ENCODE data around the gene GSTA1. TPM values are rescaled to one million over a fixed set of nuclear protein-coding genes. Genes with fewer than 3 reads are reported as not detected.
"Not testable (repeated sequence)": the region's sequence is repeated elsewhere in the genome, so short reads cannot be mapped to it uniquely, and the experiment has no call there.

The GSTA1 gene
- total and polyA plus RNA-seq, 9 of the 15 experiments (the other 6 are each of a cell fraction or from before 2014, with no cell fraction given) = 0.42 TPM; not detected in 8

- 3% methylated on average over 4 of the region's 4 CpGs for WGBS (ENCODE audit: insufficient coverage, low coverage, missing lambda C conversion rate)
- intact Hi-C loops (cut with micrococcal nuclease); DNase-seq (ENCODE audit: extremely low read depth in 1 of 4, low spot score in 3 of 4); H3K9me3 ChIP-seq (replicated peaks; ENCODE audit: control insufficient read depth, insufficient read depth, low read depth, low read length); in situ Hi-C loops (cut with MboI); CTCF ChIA-PET (ENCODE audit: low intra/inter-chr PET ratio); H3K79me2 ChIP-seq (ENCODE audit: control insufficient read depth, insufficient read depth, low read length); H3K36me3 ChIP-seq (ENCODE audit: control insufficient read depth, insufficient read depth, low read length); POLR2A ChIA-PET; H3K4me3 ChIP-seq; H3K4me1 ChIP-seq (replicated peaks in 1 of 2; ENCODE audit: control insufficient read depth in 2 of 2, insufficient read depth in 2 of 2, low read length in 2 of 2); FAIRE-seq; H3K9ac ChIP-seq (ENCODE audit: insufficient read depth in 1 of 2, low read depth in 2 of 2, low read length in 2 of 2); H3K9me1 ChIP-seq (ENCODE audit: control insufficient read depth, insufficient read depth, low read length); BruUV-seq (replicated peaks); H2AFZ ChIP-seq (ENCODE audit: low read depth, low read length); H3K27ac ChIP-seq (ENCODE audit: extremely low read depth, low read depth, low read length); ATAC-seq; H3K4me2 ChIP-seq (ENCODE audit: insufficient read depth, low read length); H4K20me1 ChIP-seq (replicated peaks; ENCODE audit: control insufficient read depth, insufficient read depth, low read length): not testable (repeated sequence)
- H3K27me3 ChIP-seq (ENCODE audit: control insufficient read depth in 2 of 2, insufficient read depth in 2 of 2, low read length in 2 of 2) = peaks cover 2 to 16% of the 10 kb centered on the region in 2 experiments; a peak in 3 of 5 replicates
These were observed 27.3 kb upstream of the GSTA1 start for GRCh38 chr6:52830869-52831268.

GRCh38 chr6:52829046-52829817 is 25.6 kb upstream of the GSTA1 start:
- no peak for DNase-seq (ENCODE audit: extremely low read depth in 1 of 4, low spot score in 3 of 4)
- in situ Hi-C loops (cut with MboI) = loop anchor here (5.0 kb wide), 1 partner anchor 42 kb away; no protein-coding TSS in a partner anchor
- no peak for FAIRE-seq

More at GRCh38 chr6:52829046-52829817, 25.6 kb upstream of the GSTA1 start:
- ChIA-PET CTCF (ENCODE audit: low intra/inter-chr PET ratio) (no interaction called here), POLR2A (interaction anchor here (0.8 kb wide), 1 partner anchor 9 kb away, joined by 3 read pairs; no protein-coding TSS in a partner anchor)
- H3K9ac ChIP-seq (ENCODE audit: insufficient read depth in 1 of 2, low read depth in 2 of 2, low read length in 2 of 2) = no peak overlapping the region
- H3K27me3 ChIP-seq (ENCODE audit: control insufficient read depth in 2 of 2, insufficient read depth in 2 of 2, low read length in 2 of 2) = peaks cover 0 to 13% of the 10 kb centered on the region in 2 experiments; a peak in 1 of 5 replicates
- no peak overlapping the region for H3K4me3 ChIP-seq
- H3K27ac ChIP-seq (ENCODE audit: extremely low read depth, low read depth, low read length) = no peak overlapping the region
- no peaks in the 10 kb centered on the region for H3K79me2 ChIP-seq (ENCODE audit: control insufficient read depth, insufficient read depth, low read length)
- TF ChIP-seq, protein P1, sequence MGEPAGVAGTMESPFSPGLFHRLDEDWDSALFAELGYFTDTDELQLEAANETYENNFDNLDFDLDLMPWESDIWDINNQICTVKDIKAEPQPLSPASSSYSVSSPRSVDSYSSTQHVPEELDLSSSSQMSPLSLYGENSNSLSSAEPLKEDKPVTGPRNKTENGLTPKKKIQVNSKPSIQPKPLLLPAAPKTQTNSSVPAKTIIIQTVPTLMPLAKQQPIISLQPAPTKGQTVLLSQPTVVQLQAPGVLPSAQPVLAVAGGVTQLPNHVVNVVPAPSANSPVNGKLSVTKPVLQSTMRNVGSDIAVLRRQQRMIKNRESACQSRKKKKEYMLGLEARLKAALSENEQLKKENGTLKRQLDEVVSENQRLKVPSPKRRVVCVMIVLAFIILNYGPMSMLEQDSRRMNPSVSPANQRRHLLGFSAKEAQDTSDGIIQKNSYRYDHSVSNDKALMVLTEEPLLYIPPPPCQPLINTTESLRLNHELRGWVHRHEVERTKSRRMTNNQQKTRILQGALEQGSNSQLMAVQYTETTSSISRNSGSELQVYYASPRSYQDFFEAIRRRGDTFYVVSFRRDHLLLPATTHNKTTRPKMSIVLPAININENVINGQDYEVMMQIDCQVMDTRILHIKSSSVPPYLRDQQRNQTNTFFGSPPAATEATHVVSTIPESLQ (CRISPR knock-in tag; IDR thresholded peaks at IDR 0.05) = no peak
- TF ChIP-seq ETV6 (IDR thresholded peaks at IDR 0.05; ENCODE audit: borderline replicate concordance in 1 of 2, low read depth in 2 of 2, low read length in 1 of 2) (no peak), ETV6 (CRISPR knock-in tag; IDR thresholded peaks at IDR 0.05; ENCODE audit: borderline replicate concordance) (no peak), ZNF232 (CRISPR knock-in tag; IDR thresholded peaks at IDR 0.05) (no peak), KLF1 (tag; IDR thresholded peaks at IDR 0.05) (no peak), ZNF507 (tag; conservative IDR thresholded peaks at IDR 0.05) (no peak)
- ATAC-seq = no peak
- intact Hi-C loops (cut with micrococcal nuclease) = no loop called here
- H2AFZ ChIP-seq (ENCODE audit: low read depth, low read length) = no peak overlapping the region
- no peaks in the 10 kb centered on the region for H3K9me1 ChIP-seq (ENCODE audit: control insufficient read depth, insufficient read depth, low read length)
- no peaks in the 10 kb centered on the region for H3K36me3 ChIP-seq (ENCODE audit: control insufficient read depth, insufficient read depth, low read length)
- 3% methylated on average over 24 of the region's 37 CpGs for WGBS (ENCODE audit: insufficient coverage, low coverage, missing lambda C conversion rate)
- no peaks in the 10 kb centered on the region; a peak in 1 of 5 replicates for H3K4me1 ChIP-seq (replicated peaks in 1 of 2; ENCODE audit: control insufficient read depth in 2 of 2, insufficient read depth in 2 of 2, low read length in 2 of 2)
- H4K20me1 ChIP-seq (replicated peaks; ENCODE audit: control insufficient read depth, insufficient read depth, low read length) = no peaks in the 10 kb centered on the region
- no peak overlapping the region for H3K4me2 ChIP-seq (ENCODE audit: insufficient read depth, low read length)
- H3K9me3 ChIP-seq (replicated peaks; ENCODE audit: control insufficient read depth, insufficient read depth, low read depth, low read length) = peaks cover 3% of the 10 kb centered on the region; the same call in 1 of the 2 replicates
- no TSS peak for BruUV-seq (replicated peaks)

Data from K562 (cell line).